GM13976 (cell line): ENCODE data around the gene ETV5.

ENCODE experiments used
- DNase-seq: peaks from one replicate; pipeline ENCODE4 v3.0.0; 2012; ENCODE audit warnings: low spot score
- in situ Hi-C: fragments of 300-500 bp; cut with MboI; formaldehyde crosslinking; loops from one replicate; pipeline ENCODE4 v1.12.0; 2022; ENCODE audit warnings: low sequenced_read_pairs, mixed read lengths, inconsistent platforms; ENCODE audit not compliant: unreplicated experiment
- TF ChIP-seq, protein P1 (sequence below): IDR thresholded peaks from 2 replicates; pipeline ENCODE4 v1.5.1; 2012; ENCODE audit warnings: borderline replicate concordance, mild to moderate bottlenecking; ENCODE audit not compliant: insufficient read depth; ENCODE audit errors: extremely low read depth, missing control alignments, control extremely low read depth

Gene ETV5

DNA sequence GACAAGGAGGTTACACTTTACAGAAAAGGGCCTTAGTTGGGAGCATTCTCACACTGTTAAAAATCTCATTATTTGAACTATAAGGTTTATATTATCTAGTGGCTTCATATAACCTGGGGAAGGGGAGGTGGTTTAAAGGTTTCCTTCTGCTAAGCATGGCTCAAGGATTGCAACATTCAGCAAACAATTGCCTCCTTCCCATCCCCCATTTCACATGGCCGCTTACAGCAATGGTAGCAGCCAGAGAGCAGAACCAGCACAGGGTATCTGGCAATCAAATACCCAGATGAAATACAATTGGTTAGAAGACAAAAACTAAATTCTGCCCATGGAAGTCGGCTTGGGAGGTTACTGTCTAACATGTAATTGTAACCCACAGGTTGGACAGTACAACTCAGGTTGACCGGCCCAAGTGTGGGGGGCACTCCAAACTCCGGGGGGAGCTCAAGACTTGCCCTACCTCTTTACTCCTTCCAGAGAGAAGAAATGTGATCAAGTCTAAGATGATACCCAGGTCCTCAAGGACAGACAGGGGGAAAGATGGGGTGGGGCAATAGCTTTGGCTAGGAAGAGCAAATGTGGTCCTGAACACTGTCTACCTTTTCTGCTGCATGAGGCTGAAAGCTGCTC, 15.5 kb downstream of the ETV5 start:
- TF ChIP-seq, protein P1, sequence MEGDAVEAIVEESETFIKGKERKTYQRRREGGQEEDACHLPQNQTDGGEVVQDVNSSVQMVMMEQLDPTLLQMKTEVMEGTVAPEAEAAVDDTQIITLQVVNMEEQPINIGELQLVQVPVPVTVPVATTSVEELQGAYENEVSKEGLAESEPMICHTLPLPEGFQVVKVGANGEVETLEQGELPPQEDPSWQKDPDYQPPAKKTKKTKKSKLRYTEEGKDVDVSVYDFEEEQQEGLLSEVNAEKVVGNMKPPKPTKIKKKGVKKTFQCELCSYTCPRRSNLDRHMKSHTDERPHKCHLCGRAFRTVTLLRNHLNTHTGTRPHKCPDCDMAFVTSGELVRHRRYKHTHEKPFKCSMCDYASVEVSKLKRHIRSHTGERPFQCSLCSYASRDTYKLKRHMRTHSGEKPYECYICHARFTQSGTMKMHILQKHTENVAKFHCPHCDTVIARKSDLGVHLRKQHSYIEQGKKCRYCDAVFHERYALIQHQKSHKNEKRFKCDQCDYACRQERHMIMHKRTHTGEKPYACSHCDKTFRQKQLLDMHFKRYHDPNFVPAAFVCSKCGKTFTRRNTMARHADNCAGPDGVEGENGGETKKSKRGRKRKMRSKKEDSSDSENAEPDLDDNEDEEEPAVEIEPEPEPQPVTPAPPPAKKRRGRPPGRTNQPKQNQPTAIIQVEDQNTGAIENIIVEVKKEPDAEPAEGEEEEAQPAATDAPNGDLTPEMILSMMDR, result no peak
- DNase-seq, result no peak
- in situ Hi-C loops, result no loop called here

DNA sequence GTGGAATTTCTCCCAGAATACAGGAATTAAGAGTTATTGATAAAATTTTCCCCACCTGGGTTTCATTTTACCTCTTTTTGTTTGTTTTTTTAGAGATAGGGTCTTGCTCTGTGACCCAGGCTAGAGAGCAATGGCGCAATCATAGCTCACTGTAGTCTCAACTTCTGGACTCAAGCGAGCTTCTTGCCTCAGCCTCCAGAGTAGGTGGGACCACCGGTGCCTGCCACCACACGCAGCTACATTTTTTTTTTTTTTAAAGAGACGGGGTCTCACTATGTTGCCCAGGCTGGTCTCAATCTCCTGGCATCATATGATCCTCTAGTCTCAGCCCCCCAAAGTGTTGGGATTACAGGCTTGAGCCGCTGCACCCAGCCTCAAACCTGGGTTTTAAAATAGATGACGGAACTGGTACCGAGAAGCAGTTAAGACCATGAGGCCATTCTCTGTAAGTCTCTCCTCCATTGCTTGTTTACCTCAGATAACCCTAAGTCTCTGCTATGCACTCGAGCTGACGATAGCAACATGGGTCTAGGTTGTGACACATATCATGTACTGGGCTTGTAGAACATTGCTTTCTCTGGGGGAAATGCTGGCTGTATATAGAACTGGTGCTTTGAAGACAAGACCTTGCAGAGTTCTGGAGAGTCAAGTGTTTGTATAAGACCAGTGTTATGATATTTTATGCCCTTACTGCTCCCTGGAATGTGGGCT, 16.4 kb downstream of the ETV5 start:
- DNase-seq, result no peak
- in situ Hi-C loops, result no loop called here
- TF ChIP-seq, protein P1, result no peak

DNA sequence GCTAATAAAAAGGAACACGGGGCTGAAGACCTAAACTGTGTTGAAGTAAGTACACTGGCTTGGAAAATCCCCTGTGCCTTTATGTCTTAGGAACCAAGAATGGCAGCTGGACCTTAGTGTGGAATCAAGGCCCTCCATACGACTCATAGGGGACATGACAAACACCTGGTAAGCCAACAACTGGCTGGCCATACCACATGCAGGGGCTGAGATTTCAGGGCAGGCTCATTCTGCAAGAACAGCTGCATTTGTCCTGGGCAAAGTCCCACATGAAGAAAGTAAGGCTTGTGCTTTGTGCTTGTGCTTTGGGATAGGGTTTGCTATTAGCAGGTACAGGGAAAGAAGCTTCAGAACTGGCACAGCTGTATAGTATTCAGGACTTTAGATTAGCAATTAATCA, 18.0 kb downstream of the ETV5 start:
- TF ChIP-seq, protein P1, result no peak
- in situ Hi-C loops, result no loop called here
- DNase-seq, result no peak

DNA sequence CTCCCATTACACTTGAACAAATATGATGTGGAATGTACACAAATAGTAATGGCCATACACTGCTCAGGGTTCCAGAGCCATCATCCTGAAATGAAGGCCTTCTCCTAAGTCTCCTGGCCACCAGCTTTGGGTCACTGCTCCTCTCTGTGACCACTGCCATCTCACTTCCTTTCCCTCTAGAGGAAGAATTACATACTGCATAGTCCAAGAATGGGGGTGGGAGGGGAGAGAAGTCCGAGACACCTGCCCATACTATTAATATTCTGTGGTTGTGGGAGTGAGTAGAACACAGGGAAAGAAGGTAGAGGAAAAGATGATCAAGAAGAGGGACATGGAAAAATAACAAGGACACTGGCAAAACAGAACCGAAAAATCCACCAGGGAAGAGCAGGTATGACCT, 20.6 kb downstream of the ETV5 start:
- in situ Hi-C loops, result no loop called here
- TF ChIP-seq, protein P1, result no peak
- no peak for DNase-seq

DNA sequence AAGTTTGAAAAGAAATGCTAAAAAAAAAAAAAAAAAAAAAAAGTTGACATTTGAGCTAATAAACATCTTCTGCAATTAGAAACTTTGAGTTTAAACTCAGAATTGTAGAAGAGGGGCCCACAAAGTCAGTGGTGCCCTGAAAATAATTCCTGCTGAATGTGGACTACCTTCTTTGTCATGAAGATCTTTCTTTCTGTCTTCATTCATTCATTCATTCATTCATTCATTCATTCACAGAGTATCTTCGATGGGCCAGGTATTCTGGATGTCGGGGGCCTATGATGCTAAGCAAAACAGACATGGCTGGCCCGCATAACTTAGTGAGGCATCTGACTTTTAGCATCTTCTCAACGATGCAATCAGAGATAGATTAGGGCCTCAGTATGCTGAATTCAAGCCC, 24.6 kb downstream of the ETV5 start:
- TF ChIP-seq, protein P1, result no peak
- no peak for DNase-seq
- in situ Hi-C loops, result no loop called here

DNA sequence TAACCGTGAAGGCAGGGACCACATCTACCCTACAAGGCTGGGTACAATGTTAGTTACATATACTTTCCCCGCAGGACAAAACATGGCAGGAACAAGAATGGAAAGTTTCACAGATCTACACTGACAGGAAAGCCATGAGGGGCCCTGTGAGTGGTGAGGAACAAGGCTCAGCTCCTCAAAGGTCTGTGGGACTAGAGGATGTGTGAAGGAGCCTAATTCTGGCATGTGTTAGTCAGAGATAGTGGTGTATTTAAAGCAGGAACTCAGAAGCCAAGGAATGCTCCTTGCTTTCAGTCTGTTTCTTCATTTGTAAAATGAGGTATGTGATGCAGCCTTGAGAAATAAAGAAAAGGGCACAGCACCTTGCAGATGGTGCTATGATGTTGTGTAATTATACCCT, 25.1 kb downstream of the ETV5 start:
- TF ChIP-seq, protein P1, result no peak
- in situ Hi-C loops, result no loop called here
- no peak for DNase-seq

DNA sequence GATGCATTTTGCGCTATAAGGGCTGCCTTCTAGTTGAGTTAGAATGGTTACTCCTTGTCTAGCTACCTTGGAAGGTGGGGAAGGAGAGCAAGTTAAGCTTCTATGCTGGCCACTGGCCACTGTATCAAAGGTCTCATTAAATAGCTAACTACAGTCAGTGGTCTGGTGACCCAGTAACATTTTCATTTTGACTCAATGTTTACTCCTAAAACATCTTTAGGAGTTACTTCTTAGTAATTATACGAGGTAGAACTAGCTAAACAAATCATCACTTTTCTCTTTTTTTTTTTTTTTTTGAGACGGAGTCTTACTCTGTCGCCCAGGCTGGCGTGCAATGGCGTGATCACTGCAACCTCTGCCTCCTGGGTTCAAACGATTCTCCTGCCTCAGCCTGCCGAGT, 26.7 kb downstream of the ETV5 start:
- TF ChIP-seq, protein P1, result no peak
- in situ Hi-C loops, result no loop called here
- DNase-seq, result no peak
